ENCODE results near the gene ELAVL4. TPM values are rescaled to one million over a fixed set of nuclear protein-coding genes. Genes with fewer than 3 reads are reported as not detected.

Gene ELAVL4
- total and polyA plus RNA-seq, 4 donors = 0.02 to 0.51 TPM; not detected in 2

DNA sequence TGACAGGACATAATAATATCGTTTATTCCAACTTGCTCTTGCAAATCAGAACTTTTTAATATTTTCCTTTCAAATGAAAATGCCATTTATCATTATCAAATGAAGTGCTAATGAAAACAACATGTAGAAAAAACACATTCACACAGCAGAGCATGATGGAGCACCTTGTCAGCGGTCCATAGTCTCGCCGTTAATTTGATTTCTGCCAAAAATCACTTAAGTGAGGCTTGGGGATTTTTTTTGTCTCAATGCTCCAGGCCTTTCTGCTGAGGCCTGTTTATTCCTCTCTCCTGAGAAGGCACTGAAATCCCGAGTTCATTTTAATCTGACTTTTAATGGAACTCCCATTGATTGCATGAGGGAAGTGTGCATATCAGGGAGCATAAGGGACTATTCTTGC lies 122.5 kb downstream of the ELAVL4 start:
- no peak for DNase-seq (ENCODE audit: low spot score)
- H3K36me3 ChIP-seq (ENCODE audit: control insufficient read depth in 4 of 4, insufficient read depth in 3 of 4, low read depth in 1 of 4, low read length in 3 of 4) = no peaks in the 10 kb centered on the region
- no peaks in the 10 kb centered on the region for H3K27me3 ChIP-seq (ENCODE audit: control insufficient read depth in 4 of 4, insufficient read depth in 4 of 4, low read length in 3 of 4)
- no peak overlapping the region for H3K27ac ChIP-seq (ENCODE audit: low read depth in 1 of 2, low read length in 2 of 2)
- no peak for TF ChIP-seq GABPA (IDR thresholded peaks at IDR 0.05 in 1 of 2, conservative IDR thresholded peaks at IDR 0.05 in 1 of 2)
- TF ChIP-seq RAD21 (IDR thresholded peaks at IDR 0.05) = no peak
- TF ChIP-seq, protein P1, sequence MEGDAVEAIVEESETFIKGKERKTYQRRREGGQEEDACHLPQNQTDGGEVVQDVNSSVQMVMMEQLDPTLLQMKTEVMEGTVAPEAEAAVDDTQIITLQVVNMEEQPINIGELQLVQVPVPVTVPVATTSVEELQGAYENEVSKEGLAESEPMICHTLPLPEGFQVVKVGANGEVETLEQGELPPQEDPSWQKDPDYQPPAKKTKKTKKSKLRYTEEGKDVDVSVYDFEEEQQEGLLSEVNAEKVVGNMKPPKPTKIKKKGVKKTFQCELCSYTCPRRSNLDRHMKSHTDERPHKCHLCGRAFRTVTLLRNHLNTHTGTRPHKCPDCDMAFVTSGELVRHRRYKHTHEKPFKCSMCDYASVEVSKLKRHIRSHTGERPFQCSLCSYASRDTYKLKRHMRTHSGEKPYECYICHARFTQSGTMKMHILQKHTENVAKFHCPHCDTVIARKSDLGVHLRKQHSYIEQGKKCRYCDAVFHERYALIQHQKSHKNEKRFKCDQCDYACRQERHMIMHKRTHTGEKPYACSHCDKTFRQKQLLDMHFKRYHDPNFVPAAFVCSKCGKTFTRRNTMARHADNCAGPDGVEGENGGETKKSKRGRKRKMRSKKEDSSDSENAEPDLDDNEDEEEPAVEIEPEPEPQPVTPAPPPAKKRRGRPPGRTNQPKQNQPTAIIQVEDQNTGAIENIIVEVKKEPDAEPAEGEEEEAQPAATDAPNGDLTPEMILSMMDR (IDR thresholded peaks at IDR 0.05; ENCODE audit: low read depth, low read length, missing input control) = no peak
- no peak for TF ChIP-seq YY1 (IDR thresholded peaks at IDR 0.05)
- TF ChIP-seq HNF4A (conservative IDR thresholded peaks at IDR 0.05) = no peak
- TF ChIP-seq, protein P2, sequence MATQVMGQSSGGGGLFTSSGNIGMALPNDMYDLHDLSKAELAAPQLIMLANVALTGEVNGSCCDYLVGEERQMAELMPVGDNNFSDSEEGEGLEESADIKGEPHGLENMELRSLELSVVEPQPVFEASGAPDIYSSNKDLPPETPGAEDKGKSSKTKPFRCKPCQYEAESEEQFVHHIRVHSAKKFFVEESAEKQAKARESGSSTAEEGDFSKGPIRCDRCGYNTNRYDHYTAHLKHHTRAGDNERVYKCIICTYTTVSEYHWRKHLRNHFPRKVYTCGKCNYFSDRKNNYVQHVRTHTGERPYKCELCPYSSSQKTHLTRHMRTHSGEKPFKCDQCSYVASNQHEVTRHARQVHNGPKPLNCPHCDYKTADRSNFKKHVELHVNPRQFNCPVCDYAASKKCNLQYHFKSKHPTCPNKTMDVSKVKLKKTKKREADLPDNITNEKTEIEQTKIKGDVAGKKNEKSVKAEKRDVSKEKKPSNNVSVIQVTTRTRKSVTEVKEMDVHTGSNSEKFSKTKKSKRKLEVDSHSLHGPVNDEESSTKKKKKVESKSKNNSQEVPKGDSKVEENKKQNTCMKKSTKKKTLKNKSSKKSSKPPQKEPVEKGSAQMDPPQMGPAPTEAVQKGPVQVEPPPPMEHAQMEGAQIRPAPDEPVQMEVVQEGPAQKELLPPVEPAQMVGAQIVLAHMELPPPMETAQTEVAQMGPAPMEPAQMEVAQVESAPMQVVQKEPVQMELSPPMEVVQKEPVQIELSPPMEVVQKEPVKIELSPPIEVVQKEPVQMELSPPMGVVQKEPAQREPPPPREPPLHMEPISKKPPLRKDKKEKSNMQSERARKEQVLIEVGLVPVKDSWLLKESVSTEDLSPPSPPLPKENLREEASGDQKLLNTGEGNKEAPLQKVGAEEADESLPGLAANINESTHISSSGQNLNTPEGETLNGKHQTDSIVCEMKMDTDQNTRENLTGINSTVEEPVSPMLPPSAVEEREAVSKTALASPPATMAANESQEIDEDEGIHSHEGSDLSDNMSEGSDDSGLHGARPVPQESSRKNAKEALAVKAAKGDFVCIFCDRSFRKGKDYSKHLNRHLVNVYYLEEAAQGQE (IDR thresholded peaks at IDR 0.05) = no peak
- TF ChIP-seq FOXA2 (IDR thresholded peaks at IDR 0.05) = no peak
- no peak for TF ChIP-seq EGR1 (IDR thresholded peaks at IDR 0.05; ENCODE audit: low read depth in 2 of 2)
- TF ChIP-seq NR2F2 (IDR thresholded peaks at IDR 0.05) = no peak
- TF ChIP-seq, protein P3, sequence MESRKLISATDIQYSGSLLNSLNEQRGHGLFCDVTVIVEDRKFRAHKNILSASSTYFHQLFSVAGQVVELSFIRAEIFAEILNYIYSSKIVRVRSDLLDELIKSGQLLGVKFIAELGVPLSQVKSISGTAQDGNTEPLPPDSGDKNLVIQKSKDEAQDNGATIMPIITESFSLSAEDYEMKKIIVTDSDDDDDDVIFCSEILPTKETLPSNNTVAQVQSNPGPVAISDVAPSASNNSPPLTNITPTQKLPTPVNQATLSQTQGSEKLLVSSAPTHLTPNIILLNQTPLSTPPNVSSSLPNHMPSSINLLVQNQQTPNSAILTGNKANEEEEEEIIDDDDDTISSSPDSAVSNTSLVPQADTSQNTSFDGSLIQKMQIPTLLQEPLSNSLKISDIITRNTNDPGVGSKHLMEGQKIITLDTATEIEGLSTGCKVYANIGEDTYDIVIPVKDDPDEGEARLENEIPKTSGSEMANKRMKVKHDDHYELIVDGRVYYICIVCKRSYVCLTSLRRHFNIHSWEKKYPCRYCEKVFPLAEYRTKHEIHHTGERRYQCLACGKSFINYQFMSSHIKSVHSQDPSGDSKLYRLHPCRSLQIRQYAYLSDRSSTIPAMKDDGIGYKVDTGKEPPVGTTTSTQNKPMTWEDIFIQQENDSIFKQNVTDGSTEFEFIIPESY (IDR thresholded peaks at IDR 0.05) = no peak
- TF ChIP-seq JUND (IDR thresholded peaks at IDR 0.05) = no peak
- TF ChIP-seq TAF1 (conservative IDR thresholded peaks at IDR 0.05) = no peak
- no peak for TF ChIP-seq RXRA (IDR thresholded peaks at IDR 0.05)
- TF ChIP-seq, protein P4, sequence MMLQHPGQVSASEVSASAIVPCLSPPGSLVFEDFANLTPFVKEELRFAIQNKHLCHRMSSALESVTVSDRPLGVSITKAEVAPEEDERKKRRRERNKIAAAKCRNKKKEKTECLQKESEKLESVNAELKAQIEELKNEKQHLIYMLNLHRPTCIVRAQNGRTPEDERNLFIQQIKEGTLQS (IDR thresholded peaks at IDR 0.05) = no peak
- TF ChIP-seq, protein P5, sequence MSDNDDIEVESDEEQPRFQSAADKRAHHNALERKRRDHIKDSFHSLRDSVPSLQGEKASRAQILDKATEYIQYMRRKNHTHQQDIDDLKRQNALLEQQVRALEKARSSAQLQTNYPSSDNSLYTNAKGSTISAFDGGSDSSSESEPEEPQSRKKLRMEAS (IDR thresholded peaks at IDR 0.05) = no peak
- no peaks in the 10 kb centered on the region for H3K9me3 ChIP-seq (ENCODE audit: control insufficient read depth in 4 of 4, low read length in 3 of 4)
- WGBS = 84% methylated on average over 5 of the region's 5 CpGs
- no peak overlapping the region for H3K9ac ChIP-seq (ENCODE audit: low read depth in 1 of 2, low read length in 2 of 2)
- H3K4me1 ChIP-seq (ENCODE audit: control insufficient read depth in 4 of 4, insufficient read depth in 4 of 4, low read length in 3 of 4) = no peaks in the 10 kb centered on the region
- no peak overlapping the region for H3K4me3 ChIP-seq (ENCODE audit: low read depth in 1 of 3, low read length in 3 of 3)

DNA sequence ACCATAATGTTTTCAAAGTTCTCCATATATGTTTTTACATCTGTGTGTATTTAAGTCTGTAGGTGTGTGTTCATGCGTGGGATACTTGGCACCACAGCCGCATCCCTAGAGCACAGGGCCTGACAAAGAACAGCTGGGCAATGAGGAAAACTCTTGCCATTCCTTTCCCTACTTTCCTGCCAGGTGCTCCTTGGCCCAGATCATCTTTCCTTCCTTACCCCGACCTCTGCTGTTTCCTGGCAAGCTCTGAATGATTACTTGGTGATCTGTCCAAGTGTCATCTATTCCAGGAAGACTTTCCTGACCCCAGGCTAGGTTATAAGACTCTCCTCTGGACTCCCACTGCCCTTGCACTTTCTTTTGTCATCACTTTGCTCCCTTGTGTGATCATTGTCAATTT lies 123.6 kb downstream of the ELAVL4 start:
- Histone ChIP-seq H3K27me3 (ENCODE audit: control insufficient read depth in 4 of 4, insufficient read depth in 4 of 4, low read length in 3 of 4) (no peaks in the 10 kb centered on the region), H3K4me3 (ENCODE audit: low read depth in 1 of 3, low read length in 3 of 3) (no peak overlapping the region), H3K36me3 (ENCODE audit: control insufficient read depth in 4 of 4, insufficient read depth in 3 of 4, low read depth in 1 of 4, low read length in 3 of 4) (no peaks in the 10 kb centered on the region), H3K9me3 (ENCODE audit: control insufficient read depth in 4 of 4, low read length in 3 of 4) (no peaks in the 10 kb centered on the region), H3K4me1 (ENCODE audit: control insufficient read depth in 4 of 4, insufficient read depth in 4 of 4, low read length in 3 of 4) (no peaks in the 10 kb centered on the region), H3K27ac (ENCODE audit: low read depth in 1 of 2, low read length in 2 of 2) (no peak overlapping the region), H3K9ac (ENCODE audit: low read depth in 1 of 2, low read length in 2 of 2) (no peak overlapping the region)
- WGBS = 72% methylated on average over 3 of the region's 3 CpGs
- no peak for DNase-seq (ENCODE audit: low spot score)
- TF ChIP-seq SP1 (IDR thresholded peaks at IDR 0.05) (no peak), HNF4A (conservative IDR thresholded peaks at IDR 0.05) (no peak), YY1 (IDR thresholded peaks at IDR 0.05) (no peak), NR2F2 (IDR thresholded peaks at IDR 0.05) (no peak), HNF4G (IDR thresholded peaks at IDR 0.05) (no peak), EGR1 (IDR thresholded peaks at IDR 0.05; ENCODE audit: low read depth in 2 of 2) (no peak), GABPA (IDR thresholded peaks at IDR 0.05 in 1 of 2, conservative IDR thresholded peaks at IDR 0.05 in 1 of 2) (no peak), JUND (IDR thresholded peaks at IDR 0.05) (no peak)
- TF ChIP-seq, protein P2 (IDR thresholded peaks at IDR 0.05) = no peak
- TF ChIP-seq, protein P4 (IDR thresholded peaks at IDR 0.05) = no peak
- TF ChIP-seq, protein P3 (IDR thresholded peaks at IDR 0.05) = no peak
